DMS153 treated with DMSO at 0.1 percent for 48 hours (cell line): ENCODE results near the gene LENG9.

Source experiments
- DNase-seq: peaks from one replicate; lab custom pipeline; 2025; ENCODE audit not compliant: unreplicated experiment; lab: John Stamatoyannopoulos, UW

The LENG9 gene

DNA sequence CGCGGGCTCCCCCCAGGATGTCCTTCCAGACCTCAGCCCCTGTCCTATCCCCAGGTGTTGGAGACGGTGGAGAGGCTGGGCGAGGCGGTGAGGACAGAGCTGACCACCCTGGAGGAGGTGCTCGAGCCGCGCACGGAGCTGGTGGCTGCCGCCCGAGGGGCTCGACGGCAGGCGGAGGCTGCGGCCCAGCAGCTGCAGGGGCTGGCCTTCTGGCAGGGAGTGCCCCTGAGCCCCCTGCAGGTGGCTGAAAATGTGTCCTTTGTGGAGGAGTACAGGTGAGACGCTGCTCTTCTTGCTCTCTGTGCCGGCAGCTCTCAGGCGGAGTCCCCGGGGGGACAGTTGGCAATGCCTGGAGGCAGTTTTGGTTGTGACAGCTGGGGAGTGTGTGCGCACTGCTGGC, 41.4 kb downstream of the LENG9 start:
- DNase-seq, result no peak

DNA sequence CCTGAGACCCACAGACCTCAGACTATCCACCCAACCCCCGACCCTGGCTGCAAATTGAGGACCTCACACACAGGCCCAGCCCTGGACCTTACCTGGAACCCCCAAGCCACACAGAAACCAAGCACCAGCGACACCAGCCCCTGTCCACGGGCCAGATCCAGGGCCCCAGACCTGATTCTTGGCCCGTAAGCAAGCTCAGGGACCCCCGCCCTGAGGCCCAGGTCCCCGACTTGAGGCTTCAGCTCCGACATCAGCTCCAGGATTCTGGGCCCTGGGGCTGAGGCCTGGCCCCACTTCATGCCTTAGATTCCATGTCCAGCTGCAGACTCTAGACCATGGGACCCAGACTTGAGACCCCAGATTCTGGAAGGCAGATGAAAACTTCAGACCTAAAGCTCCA, 42.1 kb downstream of the LENG9 start:
- DNase-seq, result no peak

DNA sequence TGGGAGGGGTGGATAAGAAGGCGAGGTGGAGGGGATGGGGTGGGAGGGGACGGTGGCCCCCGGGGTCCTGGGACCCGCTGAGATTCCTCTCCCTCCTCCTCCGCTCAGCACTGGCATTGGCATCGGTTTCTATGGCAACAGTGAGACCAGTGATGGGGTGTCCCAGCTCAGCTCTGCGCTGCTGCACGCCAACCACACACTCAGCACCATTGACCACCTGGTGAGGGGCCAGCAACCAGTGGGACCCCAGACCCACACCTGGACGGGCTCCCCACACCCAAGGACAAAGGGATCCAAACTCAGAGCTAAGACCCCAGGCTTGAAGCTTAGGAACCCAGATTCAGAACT, 42.4 kb downstream of the LENG9 start:
- DNase-seq, result no peak

DNA sequence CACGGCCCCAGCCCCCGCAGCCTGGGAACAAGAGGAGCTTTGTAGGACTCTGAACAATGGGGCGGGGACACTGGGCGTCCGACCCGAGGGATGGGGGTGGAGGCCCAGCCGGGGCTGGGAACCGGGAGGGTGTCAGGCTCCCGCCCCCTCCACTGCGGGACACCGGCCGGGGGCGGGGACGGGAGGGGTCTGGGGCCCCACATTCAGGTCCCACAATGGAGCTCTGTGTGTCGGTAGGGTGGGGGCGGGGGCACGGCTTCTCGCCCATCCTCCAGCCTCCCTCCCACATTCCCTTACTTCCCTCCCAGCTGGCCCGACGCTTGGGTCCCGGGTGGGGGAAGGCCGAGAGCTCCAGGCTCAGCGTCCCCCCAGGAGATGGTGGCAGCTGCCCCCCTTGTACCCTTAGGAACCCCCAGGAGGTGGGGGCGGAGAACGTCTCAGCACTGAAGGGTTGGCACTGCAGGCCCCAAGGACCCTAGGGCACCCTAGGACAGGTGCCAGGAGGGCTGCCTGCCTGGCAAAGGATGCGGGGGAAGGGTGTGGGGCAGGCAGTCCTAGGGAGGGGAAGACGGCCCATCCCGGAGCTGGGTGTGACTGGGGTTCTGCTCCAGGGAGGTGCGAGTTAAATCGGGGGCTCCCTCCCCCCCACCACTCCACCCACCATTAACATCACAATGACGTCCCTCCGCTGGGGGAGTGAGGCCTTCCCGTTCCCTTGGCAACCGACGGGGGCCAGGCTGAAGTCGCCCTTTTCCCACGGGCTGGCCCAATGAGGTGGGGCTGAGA, 43.0 kb downstream of the LENG9 start:
- no peak for DNase-seq

DNA sequence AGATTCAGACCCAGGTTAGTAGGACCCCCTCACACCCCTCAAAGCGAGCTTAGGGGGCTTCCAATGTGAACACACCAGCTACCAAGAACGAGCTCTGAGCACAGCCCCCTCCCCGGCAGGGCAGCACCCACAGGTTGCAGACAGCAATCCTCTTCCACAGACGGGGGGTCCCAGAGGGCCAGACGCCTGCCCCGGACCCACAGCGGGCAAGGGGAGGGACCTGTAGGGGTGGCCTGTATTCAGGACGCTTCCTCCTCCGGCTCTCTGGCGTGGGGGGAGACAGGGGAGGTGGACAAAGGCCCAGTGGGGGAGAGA, 43.6 kb downstream of the LENG9 start:
- DNase-seq, result no peak

DNA sequence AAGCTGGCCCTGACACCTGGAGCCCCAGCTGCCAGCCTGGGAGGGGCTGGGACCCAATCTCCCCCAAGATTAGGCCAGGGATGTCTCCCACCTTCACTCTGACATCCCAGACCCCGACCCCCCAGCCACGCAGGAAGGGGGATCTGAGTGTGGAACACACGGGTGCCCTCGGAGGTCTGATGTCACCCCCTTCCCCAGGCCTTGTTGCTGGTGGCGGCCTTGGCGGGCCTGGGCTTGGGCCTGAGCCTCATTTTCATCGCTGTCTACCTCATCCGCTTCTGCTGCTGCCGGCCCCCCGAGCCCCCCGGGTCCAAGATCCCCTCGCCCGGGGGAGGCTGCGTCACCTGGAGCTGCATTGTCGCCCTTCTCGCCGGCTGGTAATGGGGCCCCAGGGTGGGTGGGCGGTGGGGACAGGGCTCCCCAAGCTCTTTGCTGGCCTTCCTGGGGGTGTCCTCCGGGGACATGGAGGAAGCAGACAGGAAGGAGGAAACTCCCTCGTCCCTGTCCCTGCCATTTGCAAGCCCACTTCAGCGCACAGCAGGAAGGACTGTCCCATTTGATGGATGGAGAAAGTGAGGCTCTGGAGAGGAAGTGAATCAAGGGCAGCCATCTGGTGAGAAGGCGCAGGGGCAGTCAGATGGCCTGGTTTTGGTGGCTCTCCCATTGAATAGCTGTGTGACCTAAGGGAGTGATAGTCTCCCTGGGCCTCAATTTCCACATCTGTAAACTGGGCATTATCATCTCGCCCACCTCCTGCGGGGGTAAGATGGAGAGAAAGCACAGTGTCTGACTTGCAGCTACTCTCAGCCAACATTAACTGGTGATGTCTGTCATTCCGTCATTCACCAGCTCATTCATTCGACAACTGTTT, 44.4 kb downstream of the LENG9 start:
- DNase-seq, result no peak

DNA sequence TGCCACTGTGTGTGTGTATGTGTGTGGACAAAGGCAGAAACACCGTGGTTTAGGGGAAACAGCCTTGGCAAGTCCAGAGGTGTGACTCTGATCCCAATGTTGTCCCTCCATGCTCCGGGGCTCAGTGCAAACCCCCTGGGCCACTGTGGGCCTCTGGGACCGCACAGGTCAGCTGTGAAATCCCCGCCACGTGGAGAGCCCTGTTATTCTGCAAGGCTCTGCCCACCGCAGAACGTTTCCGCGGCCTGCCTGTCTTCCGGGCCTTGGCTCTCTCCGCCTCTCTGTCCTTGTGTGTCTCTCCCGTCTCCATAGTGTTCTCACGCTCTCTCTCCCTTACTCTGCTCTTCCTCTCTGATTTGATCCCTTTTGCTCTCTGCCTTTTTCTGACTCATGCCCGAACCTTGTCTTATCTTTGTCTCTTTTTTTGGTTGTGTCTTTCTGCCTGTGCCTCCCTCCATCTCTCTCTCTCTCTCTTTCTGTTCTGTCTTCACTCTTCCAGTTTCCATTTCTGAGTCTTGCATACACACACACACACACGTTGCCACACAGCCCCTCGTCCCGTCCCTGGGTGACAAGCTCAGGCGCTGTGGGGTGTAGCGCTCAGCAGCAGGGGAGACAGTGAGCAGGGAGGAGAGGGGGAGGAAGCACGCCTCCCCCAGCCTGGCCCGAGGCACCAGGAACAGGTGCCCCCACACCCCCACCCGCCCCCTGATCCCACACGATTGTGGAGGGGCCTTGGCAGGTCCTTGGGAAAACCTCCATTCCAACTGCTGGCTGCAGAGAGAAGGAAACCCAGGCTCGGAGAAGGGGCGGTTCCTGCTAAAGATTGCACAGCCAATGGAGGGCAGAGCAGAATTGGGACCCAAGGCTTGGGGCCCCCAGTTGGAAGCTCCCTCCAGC, 45.3 kb downstream of the LENG9 start:
- no peak for DNase-seq

DNA sequence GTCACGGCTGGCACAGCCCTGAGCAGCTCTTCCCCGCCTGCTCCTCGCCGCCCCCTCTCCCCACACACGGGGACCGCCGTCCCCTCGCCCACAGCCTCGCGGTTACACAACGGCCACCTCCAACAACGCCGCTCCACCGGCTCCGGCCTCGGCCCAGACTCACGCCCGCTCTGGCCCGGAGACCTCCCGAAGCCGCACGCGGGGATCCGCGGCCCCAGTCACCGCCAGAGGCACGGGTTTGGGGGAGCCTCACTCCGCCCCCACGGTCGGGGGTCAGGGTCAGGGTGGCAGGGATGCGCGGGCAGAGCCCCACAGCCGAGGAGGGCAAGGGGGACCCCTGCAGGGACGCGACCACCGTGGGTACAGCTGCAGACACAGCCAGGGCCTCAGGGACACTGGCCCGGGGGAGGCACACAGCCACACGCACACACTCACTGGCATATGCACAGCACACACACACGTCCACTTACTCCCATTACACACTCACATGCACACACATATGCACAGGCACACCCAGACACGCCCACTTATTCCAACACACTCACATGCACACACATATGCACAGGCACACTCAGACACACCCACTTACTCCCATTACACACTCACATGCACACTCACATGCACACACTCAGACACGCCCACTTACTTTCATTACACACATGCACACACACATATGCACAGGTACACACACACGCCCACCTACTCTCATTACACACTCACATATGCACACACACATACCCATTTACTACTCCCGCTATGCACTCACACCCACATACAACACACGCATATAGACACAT, 46.7 kb downstream of the LENG9 start:
- no peak for DNase-seq

DNA sequence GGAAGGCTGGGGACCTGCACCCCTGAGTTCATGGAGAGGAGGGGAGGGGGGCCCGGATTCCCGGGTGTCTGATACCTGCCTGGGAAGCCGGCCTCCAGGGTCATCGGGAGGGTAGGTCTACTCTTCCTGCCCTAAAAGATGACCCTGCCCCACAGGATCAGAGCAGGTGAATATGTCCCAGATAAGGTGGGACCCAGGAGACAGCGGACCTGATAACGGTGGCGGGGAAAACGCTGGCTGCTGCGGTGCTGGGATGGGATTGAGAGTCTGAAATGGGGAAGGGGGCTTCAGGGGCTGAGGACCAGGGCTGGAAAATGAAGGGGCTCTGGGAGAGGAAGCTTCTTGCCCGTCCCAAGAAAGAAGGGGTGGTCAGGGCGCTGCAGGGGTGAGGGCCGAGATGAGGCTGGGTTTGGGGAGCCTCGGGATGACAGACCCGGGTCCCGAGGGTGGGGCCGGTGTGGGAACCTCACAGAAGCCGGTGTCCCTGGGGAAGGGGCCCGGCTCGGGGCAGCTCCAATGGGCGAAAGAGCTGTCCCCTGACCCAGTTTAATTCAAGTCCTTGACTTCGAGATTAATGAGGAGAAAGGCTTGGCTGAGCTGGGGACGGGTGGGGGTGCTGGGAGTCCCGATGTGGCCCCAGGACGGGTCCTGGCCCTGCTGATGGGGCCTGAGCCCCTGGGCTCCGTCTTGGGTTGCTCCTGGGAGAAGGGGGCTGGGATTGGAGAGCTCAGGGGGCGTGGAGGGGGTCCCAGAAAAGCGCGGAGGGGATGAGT, 47.5 kb downstream of the LENG9 start:
- DNase-seq, result no peak

DNA sequence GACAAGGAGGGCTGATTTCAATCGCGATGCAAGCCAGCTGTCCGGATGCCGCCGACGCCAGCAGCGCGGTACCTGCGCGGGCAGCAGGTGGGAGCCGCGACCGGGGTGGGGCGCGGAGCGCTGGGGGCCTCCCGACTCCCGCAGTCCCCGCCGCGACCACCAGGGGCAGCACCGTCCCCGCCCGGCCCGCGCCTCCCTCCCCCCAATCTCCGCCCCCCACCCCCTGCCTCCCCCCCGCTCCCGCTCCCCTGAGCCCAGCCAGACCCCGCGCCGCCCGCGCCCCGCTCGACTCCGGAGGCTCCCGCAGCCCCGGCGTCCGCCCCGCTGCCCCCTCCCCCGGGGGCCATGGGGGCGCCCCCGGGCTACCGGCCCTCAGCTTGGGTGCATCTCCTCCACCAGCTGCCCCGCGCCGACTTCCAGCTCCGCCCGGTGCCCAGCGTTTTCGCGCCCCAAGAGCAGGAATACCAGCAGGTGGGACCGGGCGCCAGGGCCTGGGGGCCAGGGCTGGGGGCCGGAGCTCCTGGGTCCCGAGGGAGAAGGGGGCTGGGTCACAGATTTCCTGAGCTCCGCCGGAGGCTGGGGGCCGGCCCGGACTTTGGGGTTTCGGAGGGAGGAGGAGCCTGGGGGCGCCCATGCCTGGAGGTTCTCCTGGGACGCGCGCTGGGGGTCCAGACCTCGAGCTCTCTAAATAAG, 48.2 kb downstream of the LENG9 start, which contains the start of gene TTYH1:
TSS of gene TTYH1 (plus strand) at position 257 of the 693 bp plus-strand sequence. CDS start at position 346, 89 bp downstream.
- no peak for DNase-seq

DNA sequence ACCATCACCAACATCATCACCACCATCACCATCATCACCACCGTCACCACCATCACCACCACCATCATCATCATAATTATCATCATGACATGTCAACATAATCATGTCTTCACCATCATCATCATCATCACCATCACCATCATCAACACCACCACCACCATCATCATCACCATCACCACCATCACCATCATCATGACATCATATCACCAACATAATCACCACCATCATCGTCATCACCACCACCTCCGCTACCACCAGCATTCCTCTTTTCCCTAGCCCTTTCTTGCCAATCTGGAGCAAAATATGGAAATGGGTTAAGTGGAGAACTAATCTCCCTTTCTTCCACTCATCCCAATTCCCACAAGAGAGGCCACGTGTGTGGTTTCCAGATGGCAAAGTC, 49.4 kb downstream of the LENG9 start:
- no peak for DNase-seq

DNA sequence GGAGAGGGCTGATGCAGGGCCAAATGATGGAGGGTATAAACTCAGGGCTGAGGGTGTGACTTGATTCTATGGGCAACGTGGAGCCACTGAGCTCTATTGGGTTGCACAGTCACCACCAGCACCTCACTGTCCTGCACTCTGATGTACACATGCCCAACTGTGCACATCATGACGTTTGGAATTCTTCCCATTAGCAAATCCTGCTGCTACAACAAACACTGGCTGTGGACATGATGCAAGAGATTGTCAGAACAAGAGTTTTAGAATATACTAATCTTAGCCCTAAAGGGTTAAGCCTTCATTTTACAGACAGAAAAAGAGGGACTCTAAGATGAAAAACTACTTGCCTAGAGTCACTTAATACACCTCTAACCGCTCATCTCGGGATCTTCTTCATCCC, 50.7 kb downstream of the LENG9 start:
- DNase-seq, result no peak
